Panc1 (cell line): Measurements from ENCODE around the gene GULP1.

Source experiments
- POLR2AphosphoS5 ChIP-seq: IDR thresholded peaks from 2 replicates; pipeline ENCODE4 v1.6.1; 2012; ENCODE audit warnings: mild to moderate bottlenecking, low read depth, low read length, moderate library complexity
- SIN3A ChIP-seq: IDR thresholded peaks from 2 replicates; pipeline ENCODE4 v1.6.1; 2012; ENCODE audit warnings: low read depth, mild to moderate bottlenecking, low read length, moderate library complexity, borderline replicate concordance; ENCODE audit not compliant: insufficient read depth
- TCF7L2 ChIP-seq: IDR thresholded peaks from 2 replicates; pipeline ENCODE4 v1.6.1; 2011; ENCODE audit warnings: mild to moderate bottlenecking, low read depth, low read length, inconsistent platforms
- TF ChIP-seq, protein P1 (sequence below): fragments of 450-650 bp; IDR thresholded peaks from 2 replicates; pipeline ENCODE4 v1.5.1; 2017; ENCODE audit warnings: mild to moderate bottlenecking
- TF ChIP-seq, protein P2 (sequence below), 2 experiments: IDR thresholded peaks; 2 replicates each; pipeline ENCODE4 v1.6.1; 2011 to 2012; ENCODE audit warnings: low read depth in 2 of 2, control low read depth in 1 of 2, low read length in 1 of 2, mild to moderate bottlenecking in 1 of 2, moderate library complexity in 1 of 2; ENCODE audit not compliant: insufficient read depth in 1 of 2

DNA sequence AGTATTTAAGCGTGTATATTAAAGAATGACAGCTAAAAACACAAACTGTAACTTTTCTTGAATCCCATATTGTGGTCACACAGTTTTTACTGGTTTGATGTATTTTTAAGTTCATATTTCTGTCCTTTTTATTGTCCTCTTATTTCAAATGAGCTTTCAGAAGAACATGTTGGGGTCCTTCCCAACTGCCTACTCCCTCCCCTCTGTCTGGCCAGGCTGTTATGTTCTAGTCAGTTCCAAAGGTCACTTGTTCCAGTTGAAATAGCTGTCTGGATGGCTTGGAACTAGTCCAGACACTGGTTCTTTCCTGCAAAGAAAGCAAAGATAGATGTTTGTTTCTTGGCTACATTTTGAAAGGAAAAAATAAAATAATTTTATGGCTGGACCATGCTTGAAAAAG is 306.9 kb downstream of the GULP1 start:
- TF ChIP-seq, protein P1, sequence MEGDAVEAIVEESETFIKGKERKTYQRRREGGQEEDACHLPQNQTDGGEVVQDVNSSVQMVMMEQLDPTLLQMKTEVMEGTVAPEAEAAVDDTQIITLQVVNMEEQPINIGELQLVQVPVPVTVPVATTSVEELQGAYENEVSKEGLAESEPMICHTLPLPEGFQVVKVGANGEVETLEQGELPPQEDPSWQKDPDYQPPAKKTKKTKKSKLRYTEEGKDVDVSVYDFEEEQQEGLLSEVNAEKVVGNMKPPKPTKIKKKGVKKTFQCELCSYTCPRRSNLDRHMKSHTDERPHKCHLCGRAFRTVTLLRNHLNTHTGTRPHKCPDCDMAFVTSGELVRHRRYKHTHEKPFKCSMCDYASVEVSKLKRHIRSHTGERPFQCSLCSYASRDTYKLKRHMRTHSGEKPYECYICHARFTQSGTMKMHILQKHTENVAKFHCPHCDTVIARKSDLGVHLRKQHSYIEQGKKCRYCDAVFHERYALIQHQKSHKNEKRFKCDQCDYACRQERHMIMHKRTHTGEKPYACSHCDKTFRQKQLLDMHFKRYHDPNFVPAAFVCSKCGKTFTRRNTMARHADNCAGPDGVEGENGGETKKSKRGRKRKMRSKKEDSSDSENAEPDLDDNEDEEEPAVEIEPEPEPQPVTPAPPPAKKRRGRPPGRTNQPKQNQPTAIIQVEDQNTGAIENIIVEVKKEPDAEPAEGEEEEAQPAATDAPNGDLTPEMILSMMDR = no peak
- TF ChIP-seq SIN3A (no peak), TCF7L2 (no peak), POLR2AphosphoS5 (no peak)
- TF ChIP-seq, protein P2, sequence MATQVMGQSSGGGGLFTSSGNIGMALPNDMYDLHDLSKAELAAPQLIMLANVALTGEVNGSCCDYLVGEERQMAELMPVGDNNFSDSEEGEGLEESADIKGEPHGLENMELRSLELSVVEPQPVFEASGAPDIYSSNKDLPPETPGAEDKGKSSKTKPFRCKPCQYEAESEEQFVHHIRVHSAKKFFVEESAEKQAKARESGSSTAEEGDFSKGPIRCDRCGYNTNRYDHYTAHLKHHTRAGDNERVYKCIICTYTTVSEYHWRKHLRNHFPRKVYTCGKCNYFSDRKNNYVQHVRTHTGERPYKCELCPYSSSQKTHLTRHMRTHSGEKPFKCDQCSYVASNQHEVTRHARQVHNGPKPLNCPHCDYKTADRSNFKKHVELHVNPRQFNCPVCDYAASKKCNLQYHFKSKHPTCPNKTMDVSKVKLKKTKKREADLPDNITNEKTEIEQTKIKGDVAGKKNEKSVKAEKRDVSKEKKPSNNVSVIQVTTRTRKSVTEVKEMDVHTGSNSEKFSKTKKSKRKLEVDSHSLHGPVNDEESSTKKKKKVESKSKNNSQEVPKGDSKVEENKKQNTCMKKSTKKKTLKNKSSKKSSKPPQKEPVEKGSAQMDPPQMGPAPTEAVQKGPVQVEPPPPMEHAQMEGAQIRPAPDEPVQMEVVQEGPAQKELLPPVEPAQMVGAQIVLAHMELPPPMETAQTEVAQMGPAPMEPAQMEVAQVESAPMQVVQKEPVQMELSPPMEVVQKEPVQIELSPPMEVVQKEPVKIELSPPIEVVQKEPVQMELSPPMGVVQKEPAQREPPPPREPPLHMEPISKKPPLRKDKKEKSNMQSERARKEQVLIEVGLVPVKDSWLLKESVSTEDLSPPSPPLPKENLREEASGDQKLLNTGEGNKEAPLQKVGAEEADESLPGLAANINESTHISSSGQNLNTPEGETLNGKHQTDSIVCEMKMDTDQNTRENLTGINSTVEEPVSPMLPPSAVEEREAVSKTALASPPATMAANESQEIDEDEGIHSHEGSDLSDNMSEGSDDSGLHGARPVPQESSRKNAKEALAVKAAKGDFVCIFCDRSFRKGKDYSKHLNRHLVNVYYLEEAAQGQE (IDR thresholded peaks at IDR 0.05; ENCODE audit: insufficient read depth in 1 of 2, low read depth in 2 of 2, low read length in 1 of 2) = no peak
